Thoracic aorta (tissue), 2 donors: ENCODE data around the gene LCN6. TPM values are rescaled to one million over a fixed set of nuclear protein-coding genes. Genes with fewer than 3 reads are reported as not detected.
"Not testable (repeated sequence)": the region's sequence is repeated elsewhere in the genome, so short reads cannot be mapped to it uniquely, and the experiment has no call there.

Source experiments
- ATAC-seq: fragments of 150-250 bp; one replicate; pipeline ENCODE4 v1.8.0; 2017; ENCODE audit warnings: low read depth; ENCODE audit not compliant: insufficient number of reproducible peaks, low FRiP score
- DNase-seq: peaks from one replicate; pipeline ENCODE4 v3.0.0-alpha.2; 2020; ENCODE audit warnings: low spot score
- H3K27ac ChIP-seq, 2 donors: fragments of 200-600 bp; sonication (generic); 1 replicate in 1 of 2; 2 replicates in 1 of 2; pipeline ENCODE4 v1.5.1; 2016; ENCODE audit warnings: mild to moderate bottlenecking in 2 of 2, moderate library complexity in 2 of 2
- H3K27me3 ChIP-seq: fragments of 200-600 bp; sonication (generic); replicated peaks from 2 replicates; pipeline ENCODE4 v1.6.0; 2016; ENCODE audit warnings: mild to moderate bottlenecking; ENCODE audit not compliant: insufficient read depth
- H3K36me3 ChIP-seq: fragments of 200-600 bp; sonication (generic); one replicate; pipeline ENCODE4 v1.5.1; 2016
- H3K4me1 ChIP-seq, 2 donors: fragments of 200-600 bp; sonication (generic); 1 replicate in 1 of 2; 2 replicates in 1 of 2; pipeline versions ENCODE4 v1.5.1 to v1.6.0; 2016; ENCODE audit warnings: low read depth in 2 of 2, mild to moderate bottlenecking in 1 of 2; ENCODE audit not compliant: control insufficient read depth in 1 of 2
- H3K4me3 ChIP-seq: fragments of 200-600 bp; sonication (generic); 2 replicates; pipeline ENCODE4 v1.5.1; 2016; ENCODE audit warnings: mild to moderate bottlenecking
- H3K9me3 ChIP-seq: fragments of 200-600 bp; sonication (generic); 2 replicates; pipeline ENCODE4 v1.5.1; 2016
- CTCF ChIP-seq: fragments of 200-600 bp; sonication (generic); IDR thresholded peaks from one replicate; pipeline ENCODE4 v1.5.1; 2019; ENCODE audit warnings: antibody characterized with exemption
- total RNA-seq, 2 donors: library from RNA; depleted of rRNA; stranded (reverse); fragments of >200 nt; gene quantifications; one replicate each; pipeline versions ENCODE4 v1.1.0 to v1.2.3, GENCODE V29; 2016

LCN6 gene
- total RNA-seq, 2 donors from 2014 or later, result 4.5 to 25.3 TPM

DNA sequence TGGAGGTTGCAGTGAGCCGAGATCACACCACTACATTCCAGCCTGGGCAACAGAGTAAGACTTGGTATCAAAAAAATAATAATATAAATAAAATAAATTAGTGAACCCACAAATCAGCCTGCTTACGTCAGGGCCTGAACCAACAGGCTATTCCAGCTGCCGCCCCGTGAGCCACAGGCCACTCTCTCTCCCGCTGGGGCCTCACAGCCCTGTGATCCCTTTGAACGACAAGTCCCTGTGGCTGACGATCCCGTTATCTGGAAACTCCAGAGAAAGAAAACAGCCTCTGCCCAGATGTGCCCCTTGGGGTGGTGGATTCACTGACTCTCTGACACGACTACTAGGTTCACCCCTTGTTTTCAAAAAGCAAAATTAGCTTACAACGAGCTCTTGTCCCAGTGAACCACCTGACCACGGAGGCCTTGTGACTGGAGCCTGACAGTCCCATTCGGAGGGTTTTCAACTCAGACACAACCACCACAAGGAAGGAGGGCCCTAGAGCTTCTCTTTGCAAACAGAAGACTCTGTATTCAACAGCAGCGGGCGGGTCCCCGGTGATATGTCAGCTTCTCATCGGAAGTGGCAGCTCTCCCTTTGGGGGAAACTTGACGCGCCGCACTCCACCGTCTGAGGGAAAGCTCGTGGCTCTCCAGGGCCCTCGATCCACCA lies 40.3 kb downstream of the LCN6 start:
- TF ChIP-seq CTCF, result no peak
- no peak for ATAC-seq
- H3K4me1 ChIP-seq, result peaks cover 8 to 12% of the 10 kb centered on the region in 2 donors
- no peak for DNase-seq
- no peaks in the 10 kb centered on the region for H3K27me3 ChIP-seq
- H3K4me3 ChIP-seq, result no peak overlapping the region
- no peak overlapping the region for H3K27ac ChIP-seq
- H3K36me3 ChIP-seq, result no peaks in the 10 kb centered on the region
- no peaks in the 10 kb centered on the region for H3K9me3 ChIP-seq

DNA sequence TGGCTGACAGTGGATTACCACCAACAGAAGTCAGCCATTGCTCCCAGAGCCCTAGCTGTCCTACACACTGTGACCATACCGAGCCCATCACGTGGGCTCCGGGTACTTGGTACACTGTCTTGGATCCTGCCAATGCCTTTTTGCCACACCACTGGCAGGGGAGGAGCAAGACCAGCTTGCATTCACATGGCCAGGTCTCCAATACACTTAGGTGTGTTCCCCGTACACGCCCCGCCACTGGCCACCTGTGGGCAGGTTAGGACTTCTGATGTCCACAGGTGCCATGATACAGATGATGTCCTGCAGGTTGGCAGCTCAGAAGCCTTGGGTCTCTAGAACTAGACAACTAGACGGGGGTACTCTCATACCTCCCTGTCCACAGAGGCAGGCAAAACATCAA lies 41.3 kb downstream of the LCN6 start:
- Histone ChIP-seq H3K36me3 (no peaks in the 10 kb centered on the region), H3K9me3 (no peaks in the 10 kb centered on the region), H3K27ac (no peak overlapping the region), H3K27me3 (no peaks in the 10 kb centered on the region), H3K4me3 (no peak overlapping the region), H3K4me1 (peaks cover 4 to 5% of the 10 kb centered on the region in 2 donors)
- ATAC-seq, result no peak
- no peak for DNase-seq
- no peak for TF ChIP-seq CTCF

- Histone ChIP-seq H3K27ac (no peak overlapping the region), H3K4me3 (no peak overlapping the region), H3K36me3 (no peaks in the 10 kb centered on the region), H3K4me1 (no peaks in the 10 kb centered on the region), H3K27me3 (no peaks in the 10 kb centered on the region), H3K9me3 (no peaks in the 10 kb centered on the region)
- no peak for TF ChIP-seq CTCF
- DNase-seq, result no peak
- ATAC-seq, result no peak
These were observed 42.8 kb downstream of the LCN6 start for GRCh38 chr9:136705564-136705963.

DNA sequence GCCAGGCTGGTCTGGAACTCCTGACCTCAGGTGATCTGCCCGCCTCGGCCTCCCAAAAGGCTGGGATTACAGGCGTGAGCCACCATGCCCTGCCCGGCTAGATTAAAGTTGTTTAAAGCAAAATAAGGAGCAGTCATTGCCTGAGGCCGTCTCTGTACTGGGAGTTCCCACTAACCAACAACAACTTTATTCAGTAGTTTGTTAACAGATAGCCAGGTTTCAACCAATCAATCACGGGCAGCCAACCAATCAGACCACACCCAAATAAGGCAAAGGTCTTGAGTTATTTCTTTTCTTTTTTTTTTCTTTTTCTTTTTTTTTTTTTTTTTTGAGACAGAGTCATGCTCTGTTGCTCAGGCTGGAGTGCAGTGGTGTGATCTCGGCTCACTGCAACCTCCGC lies 43.6 kb downstream of the LCN6 start:
- not testable (repeated sequence) for ATAC-seq, H3K4me1 ChIP-seq, H3K27ac ChIP-seq, H3K9me3 ChIP-seq, H3K27me3 ChIP-seq, DNase-seq, H3K4me3 ChIP-seq, H3K36me3 ChIP-seq

GRCh38 chr9:136703276-136703860 lies 45.0 kb downstream of the LCN6 start:
- no peak for DNase-seq
- Histone ChIP-seq H3K27ac (no peak overlapping the region), H3K9me3 (no peaks in the 10 kb centered on the region), H3K4me1 (no peaks in the 10 kb centered on the region), H3K36me3 (no peaks in the 10 kb centered on the region), H3K4me3 (no peak overlapping the region), H3K27me3 (no peaks in the 10 kb centered on the region)
- ATAC-seq, result no peak
- TF ChIP-seq CTCF, result no peak

DNA sequence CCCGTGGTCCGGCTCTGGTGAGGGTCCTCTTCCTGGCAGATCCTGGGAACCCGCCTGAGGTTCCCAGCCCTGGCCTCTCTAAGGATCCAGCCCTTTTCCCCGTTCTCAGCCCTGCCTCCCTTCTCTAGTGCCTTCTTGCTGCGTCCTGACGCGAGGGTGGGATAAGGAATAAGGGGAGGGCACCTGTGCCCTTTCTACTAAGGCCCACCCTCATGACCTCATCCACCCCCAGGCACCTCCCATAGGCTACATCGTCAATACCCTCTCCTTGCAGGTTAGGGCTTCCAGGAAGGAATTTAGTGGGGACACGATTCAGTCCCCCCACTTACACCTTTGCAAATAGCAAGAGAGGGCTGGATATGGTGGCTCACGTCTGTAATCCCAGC lies 46.7 kb downstream of the LCN6 start:
- no peaks in the 10 kb centered on the region for H3K27me3 ChIP-seq
- H3K9me3 ChIP-seq, result no peaks in the 10 kb centered on the region
- no peaks in the 10 kb centered on the region for H3K4me1 ChIP-seq
- DNase-seq, result no peak
- H3K36me3 ChIP-seq, result no peaks in the 10 kb centered on the region
- ATAC-seq, result no peak
- no peak for TF ChIP-seq CTCF
- H3K4me3 ChIP-seq, result no peak overlapping the region
- no peak overlapping the region for H3K27ac ChIP-seq
